HG02885 (cell line): ENCODE measurements around the gene WWTR1.

ENCODE experiments used
- ATAC-seq: cut with Tn5 transposase; IDR thresholded peaks from one replicate; pipeline ENCODE4 v1.9.1; 2021; ENCODE audit warnings: mild to moderate bottlenecking; ENCODE audit not compliant: unreplicated experiment, poor library complexity

Gene WWTR1

GRCh38 chr3:149657926-149658743 lies at the start of gene WWTR1:
WWTR1 (minus strand) TSS chr3:149658025; CDS start chr3:149657306, 719 bp downstream.
- peak; percentile 82 for ATAC-seq

- no peak for ATAC-seq
Observed at GRCh38 chr3:149706905-149707304, 49.1 kb upstream of the WWTR1 start.

- ATAC-seq: no peak
Observed at GRCh38 chr3:149705416-149705815, 47.6 kb upstream of the WWTR1 start.

GRCh38 chr3:149703466-149703865 lies 45.6 kb upstream of the WWTR1 start:
- ATAC-seq: no peak

- peak; percentile 54 for ATAC-seq
Observed at GRCh38 chr3:149702691-149703441, 45.0 kb upstream of the WWTR1 start.

GRCh38 chr3:149701977-149702350 lies 44.1 kb upstream of the WWTR1 start:
- ATAC-seq: peak; percentile 66

- ATAC-seq: peak; percentile 54
Observed at GRCh38 chr3:149701206-149701976, 43.6 kb upstream of the WWTR1 start.

- ATAC-seq: no peak
Observed at GRCh38 chr3:149688122-149688757, 30.4 kb upstream of the WWTR1 start.

GRCh38 chr3:149686996-149687395 lies 29.2 kb upstream of the WWTR1 start:
- ATAC-seq: no peak

- no peak for ATAC-seq
Observed at GRCh38 chr3:149678351-149678950, 20.6 kb upstream of the WWTR1 start.

- ATAC-seq: no peak
Observed at GRCh38 chr3:149673393-149673792, 15.6 kb upstream of the WWTR1 start.

- ATAC-seq: peak; percentile 84
Observed at GRCh38 chr3:149670742-149671492, 13.1 kb upstream of the WWTR1 start.

- ATAC-seq: no peak
Observed at GRCh38 chr3:149667576-149667975, 9.8 kb upstream of the WWTR1 start.

GRCh38 chr3:149663966-149664365 lies 6.1 kb upstream of the WWTR1 start:
- no peak for ATAC-seq

- ATAC-seq: no peak
Observed at GRCh38 chr3:149662240-149662887, 4.5 kb upstream of the WWTR1 start.

GRCh38 chr3:149660462-149660861 lies 2.6 kb upstream of the WWTR1 start:
- no peak for ATAC-seq

- peak; percentile 10 for ATAC-seq
Observed at GRCh38 chr3:149658744-149659497, 1.1 kb upstream of the WWTR1 start.

GRCh38 chr3:149657321-149657925 lies 402 bp downstream of the WWTR1 start:
- ATAC-seq: peak; percentile 32
